DMS79 (cell line): ENCODE data around the gene SDC4.

Source experiments
- DNase-seq: peaks from one replicate; lab custom pipeline; 2025; lab: John Stamatoyannopoulos, UW

SDC4 gene

GRCh38 chr20:45343532-45344167 is 4.6 kb downstream of the SDC4 start:
- no peak for DNase-seq

GRCh38 chr20:45342855-45343531 is 5.2 kb downstream of the SDC4 start:
- no peak for DNase-seq

GRCh38 chr20:45341939-45342854 is 6.0 kb downstream of the SDC4 start:
- no peak for DNase-seq

- no peak for DNase-seq
These were observed 6.7 kb downstream of the SDC4 start for GRCh38 chr20:45341579-45341938.

- DNase-seq, result no peak
These were observed 7.3 kb downstream of the SDC4 start for GRCh38 chr20:45340951-45341350.

- no peak for DNase-seq
These were observed 7.9 kb downstream of the SDC4 start for GRCh38 chr20:45340236-45340847.

GRCh38 chr20:45339799-45340198 is 8.4 kb downstream of the SDC4 start:
- DNase-seq, result no peak

GRCh38 chr20:45339084-45339483 is 9.1 kb downstream of the SDC4 start:
- DNase-seq, result no peak

GRCh38 chr20:45338121-45339030 is 9.8 kb downstream of the SDC4 start:
- no peak for DNase-seq

- no peak for DNase-seq
These were observed 10.7 kb downstream of the SDC4 start for GRCh38 chr20:45337367-45338120.

- DNase-seq, result no peak
These were observed 11.5 kb downstream of the SDC4 start for GRCh38 chr20:45336530-45337366.

- DNase-seq, result no peak
These were observed 17.7 kb downstream of the SDC4 start for GRCh38 chr20:45330476-45330875.

GRCh38 chr20:45329497-45330319 is 18.5 kb downstream of the SDC4 start:
- DNase-seq, result no peak

- DNase-seq, result no peak
These were observed 19.8 kb downstream of the SDC4 start for GRCh38 chr20:45328451-45328850.

- DNase-seq, result no peak
These were observed 22.9 kb downstream of the SDC4 start for GRCh38 chr20:45325371-45325770.

GRCh38 chr20:45323731-45324130 is 24.5 kb downstream of the SDC4 start:
- DNase-seq, result no peak

GRCh38 chr20:45322952-45323383 is 25.3 kb downstream of the SDC4 start:
- no peak for DNase-seq

- no peak for DNase-seq
These were observed 27.2 kb downstream of the SDC4 start for GRCh38 chr20:45320948-45321595.
